ENCODE measurements around the gene BCL2L15. TPM values are rescaled to one million over a fixed set of nuclear protein-coding genes. Genes with fewer than 3 reads are reported as not detected.
A peak's percentile ranks its signal among the peaks of the same experiment; 100 is the strongest.

The BCL2L15 gene
- total RNA-seq, 1 experiment from 2014 or later = 0.17 TPM

DNA sequence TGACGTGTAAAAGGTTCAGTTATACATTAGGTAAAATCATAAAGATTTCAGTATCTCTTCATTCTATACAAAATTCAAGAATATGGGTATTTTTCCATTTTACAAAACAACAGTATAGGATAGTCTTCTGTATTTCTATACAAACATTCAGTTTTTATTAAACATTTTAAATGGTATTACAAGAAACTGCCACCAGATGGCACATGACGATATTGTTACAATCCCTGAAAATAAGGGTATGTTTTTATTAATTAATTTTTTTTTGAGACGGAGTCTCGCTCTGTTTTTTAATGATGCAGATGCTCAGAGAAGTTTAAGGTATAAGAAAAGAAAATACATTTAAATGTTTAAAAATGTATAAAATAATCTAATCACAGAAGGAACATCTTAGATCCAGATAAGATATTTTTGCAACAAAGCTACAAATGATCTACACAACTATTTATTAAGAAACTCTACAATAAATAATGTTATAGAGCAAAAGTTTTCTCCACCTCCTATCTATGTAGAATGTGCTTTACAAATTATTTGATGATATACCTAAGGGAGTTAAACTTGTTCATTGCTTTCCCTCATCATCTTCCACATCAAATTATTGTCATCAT lies 51.6 kb downstream of the BCL2L15 start:
- ChIA-PET CTCF (interaction anchor here (0.6 to 2.2 kb wide), 14 partner anchors 10 to 143 kb away, joined by 3 to 7 read pairs (median 4); partner anchors contain the start of genes HIPK1, OLFML3 and RSBN1), POLR2A (no interaction called here)
- Mint-ChIP-seq H3K9me3 (no peaks in the 10 kb centered on the region), H3K27ac (no peak overlapping the region), H3K27me3 (ENCODE audit: low read depth) (peaks cover 8% of the 10 kb centered on the region; the same call in 1 of the 2 replicates), H3K36me3 (no peaks in the 10 kb centered on the region), H3K4me3 (no peak overlapping the region), H3K4me1 (no peaks in the 10 kb centered on the region)
- ATAC-seq (no peak), DNase-seq (ENCODE audit: low spot score) (no peak)
- no peak for TF ChIP-seq IRF1 (CRISPR knock-in tag; IDR thresholded peaks at IDR 0.05)
- TF ChIP-seq, protein P1, sequence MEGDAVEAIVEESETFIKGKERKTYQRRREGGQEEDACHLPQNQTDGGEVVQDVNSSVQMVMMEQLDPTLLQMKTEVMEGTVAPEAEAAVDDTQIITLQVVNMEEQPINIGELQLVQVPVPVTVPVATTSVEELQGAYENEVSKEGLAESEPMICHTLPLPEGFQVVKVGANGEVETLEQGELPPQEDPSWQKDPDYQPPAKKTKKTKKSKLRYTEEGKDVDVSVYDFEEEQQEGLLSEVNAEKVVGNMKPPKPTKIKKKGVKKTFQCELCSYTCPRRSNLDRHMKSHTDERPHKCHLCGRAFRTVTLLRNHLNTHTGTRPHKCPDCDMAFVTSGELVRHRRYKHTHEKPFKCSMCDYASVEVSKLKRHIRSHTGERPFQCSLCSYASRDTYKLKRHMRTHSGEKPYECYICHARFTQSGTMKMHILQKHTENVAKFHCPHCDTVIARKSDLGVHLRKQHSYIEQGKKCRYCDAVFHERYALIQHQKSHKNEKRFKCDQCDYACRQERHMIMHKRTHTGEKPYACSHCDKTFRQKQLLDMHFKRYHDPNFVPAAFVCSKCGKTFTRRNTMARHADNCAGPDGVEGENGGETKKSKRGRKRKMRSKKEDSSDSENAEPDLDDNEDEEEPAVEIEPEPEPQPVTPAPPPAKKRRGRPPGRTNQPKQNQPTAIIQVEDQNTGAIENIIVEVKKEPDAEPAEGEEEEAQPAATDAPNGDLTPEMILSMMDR (IDR thresholded peaks at IDR 0.05) = peak; percentile 24; the same call in 1 of the 2 replicates

GRCh38 chr1:113834716-113835115 lies 52.7 kb downstream of the BCL2L15 start:
- TF ChIP-seq FOXK1 (CRISPR knock-in tag; IDR thresholded peaks at IDR 0.05) (no peak), FOXJ3 (CRISPR knock-in tag; IDR thresholded peaks at IDR 0.05; ENCODE audit: borderline replicate concordance) (no peak), MYBL2 (CRISPR knock-in tag; IDR thresholded peaks at IDR 0.05) (no peak), ZNF396 (CRISPR knock-in tag; IDR thresholded peaks at IDR 0.05; ENCODE audit: borderline replicate concordance) (no peak), ELF4 (CRISPR knock-in tag; IDR thresholded peaks at IDR 0.05; ENCODE audit: low read depth) (no peak), ZBTB21 (CRISPR knock-in tag; IDR thresholded peaks at IDR 0.05; ENCODE audit: borderline replicate concordance) (no peak), FOXP1 (CRISPR knock-in tag; IDR thresholded peaks at IDR 0.05; ENCODE audit: borderline replicate concordance) (no peak), KAT7 (CRISPR knock-in tag; IDR thresholded peaks at IDR 0.05; ENCODE audit: borderline replicate concordance) (no peak), NR1H2 (CRISPR knock-in tag; IDR thresholded peaks at IDR 0.05) (no peak), GRHL2 (CRISPR knock-in tag; IDR thresholded peaks at IDR 0.05; ENCODE audit: insufficient replicate concordance, severe bottlenecking) (no peak), TEAD4 (CRISPR knock-in tag; IDR thresholded peaks at IDR 0.05) (no peak), MLX (CRISPR knock-in tag; IDR thresholded peaks at IDR 0.05) (no peak), ZNF512 (CRISPR knock-in tag; IDR thresholded peaks at IDR 0.05; ENCODE audit: borderline replicate concordance) (no peak), MAX (CRISPR knock-in tag; IDR thresholded peaks at IDR 0.05) (no peak)
- TF ChIP-seq, protein P2, sequence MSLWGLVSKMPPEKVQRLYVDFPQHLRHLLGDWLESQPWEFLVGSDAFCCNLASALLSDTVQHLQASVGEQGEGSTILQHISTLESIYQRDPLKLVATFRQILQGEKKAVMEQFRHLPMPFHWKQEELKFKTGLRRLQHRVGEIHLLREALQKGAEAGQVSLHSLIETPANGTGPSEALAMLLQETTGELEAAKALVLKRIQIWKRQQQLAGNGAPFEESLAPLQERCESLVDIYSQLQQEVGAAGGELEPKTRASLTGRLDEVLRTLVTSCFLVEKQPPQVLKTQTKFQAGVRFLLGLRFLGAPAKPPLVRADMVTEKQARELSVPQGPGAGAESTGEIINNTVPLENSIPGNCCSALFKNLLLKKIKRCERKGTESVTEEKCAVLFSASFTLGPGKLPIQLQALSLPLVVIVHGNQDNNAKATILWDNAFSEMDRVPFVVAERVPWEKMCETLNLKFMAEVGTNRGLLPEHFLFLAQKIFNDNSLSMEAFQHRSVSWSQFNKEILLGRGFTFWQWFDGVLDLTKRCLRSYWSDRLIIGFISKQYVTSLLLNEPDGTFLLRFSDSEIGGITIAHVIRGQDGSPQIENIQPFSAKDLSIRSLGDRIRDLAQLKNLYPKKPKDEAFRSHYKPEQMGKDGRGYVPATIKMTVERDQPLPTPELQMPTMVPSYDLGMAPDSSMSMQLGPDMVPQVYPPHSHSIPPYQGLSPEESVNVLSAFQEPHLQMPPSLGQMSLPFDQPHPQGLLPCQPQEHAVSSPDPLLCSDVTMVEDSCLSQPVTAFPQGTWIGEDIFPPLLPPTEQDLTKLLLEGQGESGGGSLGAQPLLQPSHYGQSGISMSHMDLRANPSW (CRISPR knock-in tag; conservative IDR thresholded peaks at IDR 0.05; ENCODE audit: low read depth) = no peak
- TF ChIP-seq, protein P3, sequence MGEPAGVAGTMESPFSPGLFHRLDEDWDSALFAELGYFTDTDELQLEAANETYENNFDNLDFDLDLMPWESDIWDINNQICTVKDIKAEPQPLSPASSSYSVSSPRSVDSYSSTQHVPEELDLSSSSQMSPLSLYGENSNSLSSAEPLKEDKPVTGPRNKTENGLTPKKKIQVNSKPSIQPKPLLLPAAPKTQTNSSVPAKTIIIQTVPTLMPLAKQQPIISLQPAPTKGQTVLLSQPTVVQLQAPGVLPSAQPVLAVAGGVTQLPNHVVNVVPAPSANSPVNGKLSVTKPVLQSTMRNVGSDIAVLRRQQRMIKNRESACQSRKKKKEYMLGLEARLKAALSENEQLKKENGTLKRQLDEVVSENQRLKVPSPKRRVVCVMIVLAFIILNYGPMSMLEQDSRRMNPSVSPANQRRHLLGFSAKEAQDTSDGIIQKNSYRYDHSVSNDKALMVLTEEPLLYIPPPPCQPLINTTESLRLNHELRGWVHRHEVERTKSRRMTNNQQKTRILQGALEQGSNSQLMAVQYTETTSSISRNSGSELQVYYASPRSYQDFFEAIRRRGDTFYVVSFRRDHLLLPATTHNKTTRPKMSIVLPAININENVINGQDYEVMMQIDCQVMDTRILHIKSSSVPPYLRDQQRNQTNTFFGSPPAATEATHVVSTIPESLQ (CRISPR knock-in tag; IDR thresholded peaks at IDR 0.05) = no peak
- TF ChIP-seq, protein P4, sequence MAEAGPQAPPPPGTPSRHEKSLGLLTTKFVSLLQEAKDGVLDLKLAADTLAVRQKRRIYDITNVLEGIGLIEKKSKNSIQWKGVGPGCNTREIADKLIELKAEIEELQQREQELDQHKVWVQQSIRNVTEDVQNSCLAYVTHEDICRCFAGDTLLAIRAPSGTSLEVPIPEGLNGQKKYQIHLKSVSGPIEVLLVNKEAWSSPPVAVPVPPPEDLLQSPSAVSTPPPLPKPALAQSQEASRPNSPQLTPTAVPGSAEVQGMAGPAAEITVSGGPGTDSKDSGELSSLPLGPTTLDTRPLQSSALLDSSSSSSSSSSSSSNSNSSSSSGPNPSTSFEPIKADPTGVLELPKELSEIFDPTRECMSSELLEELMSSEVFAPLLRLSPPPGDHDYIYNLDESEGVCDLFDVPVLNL (CRISPR knock-in tag; IDR thresholded peaks at IDR 0.05; ENCODE audit: borderline replicate concordance, low read depth) = no peak
- H3K36me3 Mint-ChIP-seq = no peaks in the 10 kb centered on the region
- no peak overlapping the region for H3K27ac Mint-ChIP-seq
- peaks cover 8% of the 10 kb centered on the region; the same call in 1 of the 2 replicates for H3K27me3 Mint-ChIP-seq (ENCODE audit: low read depth)
- CTCF ChIA-PET = interaction anchor here (0.7 to 2.2 kb wide), 6 partner anchors 17 to 142 kb away, joined by 3 to 7 read pairs (median 4); partner anchors contain the start of genes HIPK1 and RSBN1
- no peaks in the 10 kb centered on the region for H3K9me3 Mint-ChIP-seq
- DNase-seq (ENCODE audit: low spot score) (no peak), ATAC-seq (no peak)
- POLR2A ChIA-PET = no interaction called here
- no peaks in the 10 kb centered on the region for H3K4me1 Mint-ChIP-seq
- no peak overlapping the region for H3K4me3 Mint-ChIP-seq

Measured in WTC11 (cell line).